ENCODE results near the gene LTBP1. TPM values are rescaled to one million over a fixed set of nuclear protein-coding genes. Genes with fewer than 3 reads are reported as not detected.

The LTBP1 gene
- total and polyA plus RNA-seq, 5 donors from 2014 or later = 3.7 TPM; not detected in 4

DNA sequence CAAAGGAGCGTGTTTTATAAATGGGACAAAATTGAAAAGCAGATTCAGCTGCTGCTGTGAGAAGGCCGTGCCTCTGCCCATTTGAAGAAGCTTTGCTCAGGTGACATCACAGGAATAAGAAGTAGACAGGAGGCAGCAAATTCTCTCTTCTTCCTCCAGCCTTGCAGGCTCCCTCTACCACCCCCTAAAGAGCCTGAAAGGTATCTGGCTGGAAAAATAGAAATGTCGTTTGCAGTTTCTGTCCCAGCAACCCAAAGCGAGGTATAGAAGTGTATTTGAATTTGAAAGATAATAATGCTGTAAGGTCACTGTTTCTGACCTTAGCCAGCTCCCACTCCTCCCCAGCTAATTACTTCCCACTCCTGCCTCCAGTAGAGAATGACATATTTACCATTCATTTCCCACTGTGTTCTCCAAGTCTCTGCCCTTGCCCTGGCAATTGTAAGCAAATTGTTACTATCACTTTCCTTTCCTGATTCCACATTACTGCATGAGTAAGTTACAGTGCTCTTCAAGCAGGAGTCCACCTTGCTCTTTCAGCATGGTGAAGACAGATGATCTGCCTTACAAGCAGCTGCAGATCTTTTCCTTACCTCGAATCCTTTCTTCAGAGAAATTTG lies 472.9 kb downstream of the LTBP1 start:
- no peaks in the 10 kb centered on the region for H3K27me3 ChIP-seq (ENCODE audit: control insufficient read depth, insufficient read depth, low read length)
- no peak overlapping the region for H3K27ac Mint-ChIP-seq
- no peak for ATAC-seq (ENCODE audit: low read depth in 2 of 2)
- no peak overlapping the region for H3K4me3 Mint-ChIP-seq
- DNase-seq = no peak
- H3K27ac ChIP-seq (ENCODE audit: insufficient read depth, low read length, poor library complexity, severe bottlenecking) = no peak overlapping the region
- peaks cover 0 to 2% (median 0%) of the 10 kb centered on the region in 7 donors for H3K9me3 Mint-ChIP-seq
- H3K36me3 ChIP-seq (ENCODE audit: control insufficient read depth, insufficient read depth, low read length) = no peaks in the 10 kb centered on the region
- no peaks in the 10 kb centered on the region for H3K4me1 Mint-ChIP-seq
- H3K4me3 ChIP-seq (ENCODE audit: low read depth, low read length) = no peak overlapping the region
- H3K36me3 Mint-ChIP-seq = no peaks in the 10 kb centered on the region
- peaks cover 2% of the 10 kb centered on the region for H3K27me3 Mint-ChIP-seq
- no peaks in the 10 kb centered on the region for H3K4me1 ChIP-seq (ENCODE audit: control insufficient read depth, insufficient read depth, low read length, poor library complexity, severe bottlenecking)
- H3K9me3 ChIP-seq (ENCODE audit: control insufficient read depth in 2 of 2, low read length in 2 of 2) = no peaks in the 10 kb centered on the region

DNA sequence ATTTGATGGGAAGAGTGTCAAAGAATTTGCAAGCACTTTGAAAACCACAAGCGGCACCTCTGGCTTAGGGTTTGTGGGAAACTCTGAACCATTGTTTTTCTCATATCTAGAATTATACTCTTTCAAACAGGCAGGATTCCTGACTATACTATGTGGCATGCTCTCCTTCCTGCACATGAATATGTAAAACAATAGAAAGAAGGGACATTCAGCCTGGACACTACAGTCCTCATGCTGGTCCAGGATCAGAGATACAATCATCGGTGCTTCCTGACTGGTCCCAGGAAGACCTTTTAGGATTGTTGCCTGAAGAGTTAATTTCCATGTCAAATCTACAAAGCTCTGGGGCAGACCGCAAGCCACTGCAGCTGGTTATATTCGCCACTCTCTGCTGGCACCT lies 474.0 kb downstream of the LTBP1 start:
- Mint-ChIP-seq H3K4me3 (no peak overlapping the region), H3K36me3 (no peaks in the 10 kb centered on the region), H3K4me1 (no peaks in the 10 kb centered on the region), H3K9me3 (peaks cover 0 to 2% (median 0%) of the 10 kb centered on the region in 7 donors), H3K27me3 (no peaks in the 10 kb centered on the region), H3K27ac (no peak overlapping the region)
- H3K27me3 ChIP-seq (ENCODE audit: control insufficient read depth, insufficient read depth, low read length) = no peaks in the 10 kb centered on the region
- no peaks in the 10 kb centered on the region for H3K9me3 ChIP-seq (ENCODE audit: control insufficient read depth in 2 of 2, low read length in 2 of 2)
- H3K27ac ChIP-seq (ENCODE audit: insufficient read depth, low read length, poor library complexity, severe bottlenecking) = no peak overlapping the region
- DNase-seq (no peak), ATAC-seq (ENCODE audit: low read depth in 2 of 2) (no peak)
- no peaks in the 10 kb centered on the region for H3K36me3 ChIP-seq (ENCODE audit: control insufficient read depth, insufficient read depth, low read length)
- H3K4me1 ChIP-seq (ENCODE audit: control insufficient read depth, insufficient read depth, low read length, poor library complexity, severe bottlenecking) = no peaks in the 10 kb centered on the region
- H3K4me3 ChIP-seq (ENCODE audit: low read depth, low read length) = no peak overlapping the region

DNA sequence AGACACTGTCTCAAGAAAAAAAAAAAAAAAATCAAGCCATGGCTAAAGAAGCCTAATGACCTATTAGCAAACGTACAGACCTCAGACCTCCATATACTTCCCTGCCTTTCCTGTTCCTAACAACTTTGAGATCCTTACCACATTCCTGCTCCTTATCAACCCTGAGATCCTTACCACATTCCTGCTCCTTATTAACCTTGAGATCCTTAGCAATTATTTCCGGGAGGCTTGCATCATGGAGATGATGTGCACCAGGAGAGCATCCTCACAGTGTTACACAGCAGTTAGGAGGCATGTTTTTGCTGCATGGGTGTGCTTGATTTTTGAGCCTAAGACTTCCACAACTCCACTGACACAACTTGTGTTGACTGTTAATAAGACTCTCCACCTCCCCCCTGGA lies 475.1 kb downstream of the LTBP1 start:
- H3K4me3 ChIP-seq (ENCODE audit: low read depth, low read length) = no peak overlapping the region
- H3K36me3 ChIP-seq (ENCODE audit: control insufficient read depth, insufficient read depth, low read length) = no peaks in the 10 kb centered on the region
- Mint-ChIP-seq H3K27ac (no peak overlapping the region), H3K4me1 (no peaks in the 10 kb centered on the region), H3K9me3 (peaks cover 0 to 2% (median 0%) of the 10 kb centered on the region in 7 donors), H3K4me3 (no peak overlapping the region), H3K36me3 (no peaks in the 10 kb centered on the region), H3K27me3 (no peaks in the 10 kb centered on the region)
- H3K4me1 ChIP-seq (ENCODE audit: control insufficient read depth, insufficient read depth, low read length, poor library complexity, severe bottlenecking) = no peaks in the 10 kb centered on the region
- no peak overlapping the region for H3K27ac ChIP-seq (ENCODE audit: insufficient read depth, low read length, poor library complexity, severe bottlenecking)
- H3K9me3 ChIP-seq (ENCODE audit: control insufficient read depth in 2 of 2, low read length in 2 of 2) = no peaks in the 10 kb centered on the region
- no peaks in the 10 kb centered on the region for H3K27me3 ChIP-seq (ENCODE audit: control insufficient read depth, insufficient read depth, low read length)
- DNase-seq = no peak
- ATAC-seq (ENCODE audit: low read depth in 2 of 2) = no peak

DNA sequence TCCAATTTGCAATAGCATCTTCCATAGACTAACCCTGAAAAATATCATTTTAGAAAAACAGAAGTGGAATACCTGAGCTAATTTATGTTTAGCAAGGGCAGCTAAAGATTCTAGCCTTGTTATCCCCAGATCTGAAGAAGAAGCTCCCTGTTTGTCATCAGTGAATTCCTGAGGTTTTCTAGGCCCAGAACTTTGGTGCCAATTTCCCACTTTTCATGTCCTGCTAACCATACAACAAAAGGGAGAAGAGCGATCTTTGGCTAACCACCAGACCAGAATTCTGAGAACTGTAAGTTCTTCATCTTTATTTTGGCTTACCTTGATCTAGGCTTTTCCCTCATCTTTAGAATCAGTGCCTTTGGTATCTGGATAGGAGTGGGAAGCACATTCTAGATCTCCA lies 478.4 kb downstream of the LTBP1 start:
- peak overlapping the region in 1 of 3 donors; percentile 47 for H3K27ac Mint-ChIP-seq
- H3K9me3 Mint-ChIP-seq = no peaks in the 10 kb centered on the region
- ATAC-seq (ENCODE audit: low read depth in 2 of 2) (no peak), DNase-seq (no peak)
- H3K27ac ChIP-seq (ENCODE audit: insufficient read depth, low read length, poor library complexity, severe bottlenecking) = no peak overlapping the region
- H3K36me3 Mint-ChIP-seq = no peaks in the 10 kb centered on the region
- no peaks in the 10 kb centered on the region for H3K27me3 Mint-ChIP-seq
- H3K4me1 ChIP-seq (ENCODE audit: control insufficient read depth, insufficient read depth, low read length, poor library complexity, severe bottlenecking) = no peaks in the 10 kb centered on the region
- no peaks in the 10 kb centered on the region for H3K9me3 ChIP-seq (ENCODE audit: control insufficient read depth in 2 of 2, low read length in 2 of 2)
- H3K4me3 Mint-ChIP-seq = no peak overlapping the region
- H3K4me1 Mint-ChIP-seq = no peaks in the 10 kb centered on the region
- H3K36me3 ChIP-seq (ENCODE audit: control insufficient read depth, insufficient read depth, low read length) = no peaks in the 10 kb centered on the region
- no peaks in the 10 kb centered on the region for H3K27me3 ChIP-seq (ENCODE audit: control insufficient read depth, insufficient read depth, low read length)
- no peak overlapping the region for H3K4me3 ChIP-seq (ENCODE audit: low read depth, low read length)

DNA sequence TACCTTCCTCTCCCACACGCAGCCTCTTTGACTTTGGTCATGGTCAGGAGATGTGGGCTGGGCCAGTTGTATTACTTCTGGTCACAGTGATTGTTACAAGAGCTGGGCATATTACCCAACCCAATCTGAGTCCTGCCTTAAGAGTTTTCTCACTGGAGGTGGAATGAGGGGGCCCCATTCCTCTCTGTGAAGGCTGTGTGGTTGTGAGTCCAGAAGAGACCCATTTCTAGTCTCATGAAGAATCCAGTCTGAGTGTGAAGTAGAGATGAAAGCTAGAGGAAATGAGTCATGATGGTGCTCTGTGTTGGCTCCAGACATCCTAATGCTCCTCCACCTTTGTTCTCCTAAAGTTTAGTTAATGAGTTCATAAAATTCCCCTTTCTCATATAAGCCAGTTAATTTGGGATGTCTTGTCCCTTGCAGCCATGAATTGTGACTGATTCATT lies 478.9 kb downstream of the LTBP1 start:
- Histone ChIP-seq H3K27ac (ENCODE audit: insufficient read depth, low read length, poor library complexity, severe bottlenecking) (no peak overlapping the region), H3K27me3 (ENCODE audit: control insufficient read depth, insufficient read depth, low read length) (no peaks in the 10 kb centered on the region), H3K4me1 (ENCODE audit: control insufficient read depth, insufficient read depth, low read length, poor library complexity, severe bottlenecking) (no peaks in the 10 kb centered on the region), H3K4me3 (ENCODE audit: low read depth, low read length) (no peak overlapping the region), H3K36me3 (ENCODE audit: control insufficient read depth, insufficient read depth, low read length) (no peaks in the 10 kb centered on the region), H3K9me3 (ENCODE audit: control insufficient read depth in 2 of 2, low read length in 2 of 2) (no peaks in the 10 kb centered on the region)
- H3K27me3 Mint-ChIP-seq = no peaks in the 10 kb centered on the region
- peak overlapping the region in 1 of 3 donors; percentile 47 for H3K27ac Mint-ChIP-seq
- no peak overlapping the region for H3K4me3 Mint-ChIP-seq
- H3K36me3 Mint-ChIP-seq = no peaks in the 10 kb centered on the region
- DNase-seq = no peak
- H3K4me1 Mint-ChIP-seq = no peaks in the 10 kb centered on the region
- no peak for ATAC-seq (ENCODE audit: low read depth in 2 of 2)
- no peaks in the 10 kb centered on the region for H3K9me3 Mint-ChIP-seq

DNA sequence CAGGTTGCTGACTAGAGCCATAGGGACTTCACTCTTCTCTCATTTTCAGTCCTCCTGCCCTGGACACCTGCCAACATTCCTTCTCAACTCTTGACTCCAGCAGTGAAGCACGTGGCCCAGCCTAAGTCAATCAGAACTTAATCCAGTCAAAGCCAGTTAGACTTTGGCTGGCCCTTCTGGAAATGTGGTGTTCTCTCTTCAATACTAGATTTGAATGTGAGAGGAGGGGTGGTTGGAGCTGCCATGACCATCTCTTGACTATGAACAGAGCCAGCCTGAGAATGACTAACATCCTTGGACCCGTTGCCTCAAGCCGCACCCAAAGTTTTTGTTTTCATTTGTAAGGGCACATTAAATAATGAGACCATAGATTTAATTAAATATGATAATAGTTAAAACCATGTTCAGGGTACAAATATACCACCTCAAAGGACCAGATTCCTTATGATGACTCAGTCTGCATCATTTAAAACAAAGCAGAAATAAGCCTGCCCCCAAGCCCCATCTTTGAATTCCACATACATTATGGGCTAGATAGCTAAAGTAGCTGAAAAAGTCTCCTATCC lies 480.0 kb downstream of the LTBP1 start:
- no peaks in the 10 kb centered on the region for H3K4me1 ChIP-seq (ENCODE audit: control insufficient read depth, insufficient read depth, low read length, poor library complexity, severe bottlenecking)
- Mint-ChIP-seq H3K27ac (no peak overlapping the region), H3K4me1 (no peaks in the 10 kb centered on the region), H3K36me3 (no peaks in the 10 kb centered on the region), H3K4me3 (no peak overlapping the region), H3K9me3 (no peaks in the 10 kb centered on the region), H3K27me3 (no peaks in the 10 kb centered on the region)
- H3K4me3 ChIP-seq (ENCODE audit: low read depth, low read length) = no peak overlapping the region
- no peak for ATAC-seq (ENCODE audit: low read depth in 2 of 2)
- no peaks in the 10 kb centered on the region for H3K36me3 ChIP-seq (ENCODE audit: control insufficient read depth, insufficient read depth, low read length)
- H3K27me3 ChIP-seq (ENCODE audit: control insufficient read depth, insufficient read depth, low read length) = no peaks in the 10 kb centered on the region
- no peak overlapping the region for H3K27ac ChIP-seq (ENCODE audit: insufficient read depth, low read length, poor library complexity, severe bottlenecking)
- H3K9me3 ChIP-seq (ENCODE audit: control insufficient read depth in 2 of 2, low read length in 2 of 2) = no peaks in the 10 kb centered on the region
- no peak for DNase-seq

DNA sequence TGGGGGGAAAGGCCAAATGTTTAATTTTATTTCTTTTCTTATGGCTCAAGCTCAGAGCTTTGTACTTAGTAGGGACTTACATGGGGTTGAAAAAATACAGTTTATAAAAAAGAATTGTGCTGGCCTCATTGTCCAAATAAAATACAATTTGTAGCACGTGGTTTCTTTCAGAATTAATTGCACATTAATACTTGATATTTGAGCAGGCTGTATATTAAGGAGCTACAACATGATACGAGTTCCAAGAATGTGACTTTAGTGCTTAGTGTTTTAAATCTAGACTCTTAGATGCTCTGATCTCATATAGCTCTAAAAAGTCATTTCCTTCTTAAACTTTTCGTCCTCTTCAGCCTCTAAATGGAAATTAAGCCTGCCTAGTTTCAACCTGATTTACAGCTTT lies 483.3 kb downstream of the LTBP1 start:
- H3K36me3 Mint-ChIP-seq = no peaks in the 10 kb centered on the region
- no peaks in the 10 kb centered on the region for H3K9me3 Mint-ChIP-seq
- Histone ChIP-seq H3K36me3 (ENCODE audit: control insufficient read depth, insufficient read depth, low read length) (no peaks in the 10 kb centered on the region), H3K9me3 (ENCODE audit: control insufficient read depth in 2 of 2, low read length in 2 of 2) (no peaks in the 10 kb centered on the region), H3K4me3 (ENCODE audit: low read depth, low read length) (no peak overlapping the region), H3K27ac (ENCODE audit: insufficient read depth, low read length, poor library complexity, severe bottlenecking) (no peak overlapping the region), H3K4me1 (ENCODE audit: control insufficient read depth, insufficient read depth, low read length, poor library complexity, severe bottlenecking) (no peaks in the 10 kb centered on the region), H3K27me3 (ENCODE audit: control insufficient read depth, insufficient read depth, low read length) (peaks cover 2% of the 10 kb centered on the region)
- no peak for DNase-seq
- no peak for ATAC-seq (ENCODE audit: low read depth in 2 of 2)
- H3K4me1 Mint-ChIP-seq = no peaks in the 10 kb centered on the region
- no peak overlapping the region for H3K4me3 Mint-ChIP-seq
- H3K27me3 Mint-ChIP-seq = peaks cover 7% of the 10 kb centered on the region
- no peak overlapping the region for H3K27ac Mint-ChIP-seq

DNA sequence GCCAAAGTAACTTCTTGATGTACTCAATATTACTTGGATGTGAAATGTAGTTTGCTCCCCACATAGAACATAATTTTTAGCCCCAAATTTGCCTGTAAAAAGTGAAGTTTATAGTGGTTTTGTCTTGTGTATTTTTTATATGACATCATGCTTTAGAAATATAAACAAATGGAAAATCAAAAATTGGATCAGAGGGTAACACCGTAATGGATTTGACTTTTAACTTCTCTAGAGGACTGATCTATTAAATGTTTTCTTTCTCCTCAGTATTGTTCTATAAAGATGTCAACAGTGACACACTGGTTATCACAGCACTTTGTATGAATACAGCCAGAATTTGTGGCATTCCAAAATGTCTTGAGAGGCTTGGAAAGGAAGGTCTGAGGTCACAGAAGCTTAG lies 484.1 kb downstream of the LTBP1 start:
- H3K27me3 ChIP-seq (ENCODE audit: control insufficient read depth, insufficient read depth, low read length) = peaks cover 2% of the 10 kb centered on the region
- H3K27ac ChIP-seq (ENCODE audit: insufficient read depth, low read length, poor library complexity, severe bottlenecking) = no peak overlapping the region
- DNase-seq = no peak
- no peaks in the 10 kb centered on the region for H3K36me3 ChIP-seq (ENCODE audit: control insufficient read depth, insufficient read depth, low read length)
- H3K4me3 Mint-ChIP-seq = no peak overlapping the region
- H3K4me3 ChIP-seq (ENCODE audit: low read depth, low read length) = no peak overlapping the region
- no peaks in the 10 kb centered on the region for H3K9me3 ChIP-seq (ENCODE audit: control insufficient read depth in 2 of 2, low read length in 2 of 2)
- H3K4me1 ChIP-seq (ENCODE audit: control insufficient read depth, insufficient read depth, low read length, poor library complexity, severe bottlenecking) = no peaks in the 10 kb centered on the region
- ATAC-seq (ENCODE audit: low read depth in 2 of 2) = no peak
- H3K27me3 Mint-ChIP-seq = peaks cover 7% of the 10 kb centered on the region
- H3K27ac Mint-ChIP-seq = no peak overlapping the region
- H3K4me1 Mint-ChIP-seq = no peaks in the 10 kb centered on the region
- no peaks in the 10 kb centered on the region for H3K9me3 Mint-ChIP-seq
- H3K36me3 Mint-ChIP-seq = no peaks in the 10 kb centered on the region
